ENCODE measurements around the gene MINDY3. TPM values are rescaled to one million over a fixed set of nuclear protein-coding genes. Genes with fewer than 3 reads are reported as not detected.

Gene MINDY3
- total RNA-seq, 1 experiment from 2014 or later = 10.4 TPM

Other genes starting within 250 kb of the MINDY3 start
- gene ITGA8, start 140.6 kb downstream of the MINDY3 start, total RNA-seq (2021; ENCODE audit: unreplicated experiment) = 0.18 TPM

Data from Panc1 (cell line).